Effector memory CD4-positive, alpha-beta T cell (primary cell): ENCODE measurements around the gene ELK1.
"Not testable (repeated sequence)": the region's sequence is repeated elsewhere in the genome, so short reads cannot be mapped to it uniquely, and the experiment has no call there.

Experiments used
- DNase-seq, 3 donors: peaks; one replicate each; pipeline ENCODE4 v3.0.0-alpha.2; 2020
- H3K27ac ChIP-seq: 2 replicates; pipeline ENCODE4 v1.7.0; 2013; ENCODE audit warnings: mild to moderate bottlenecking, low read length, moderate library complexity; ENCODE audit not compliant: insufficient read depth, poor library complexity, severe bottlenecking
- H3K27me3 ChIP-seq: replicated peaks from 2 replicates; pipeline ENCODE4 v1.7.0; 2013; ENCODE audit warnings: mild to moderate bottlenecking, low read length; ENCODE audit not compliant: insufficient read depth, control insufficient read depth, poor library complexity, severe bottlenecking
- H3K36me3 ChIP-seq: 2 replicates; pipeline ENCODE4 v1.7.0; 2013; ENCODE audit warnings: mild to moderate bottlenecking, low read length, moderate library complexity; ENCODE audit not compliant: control insufficient read depth, insufficient read depth
- H3K4me1 ChIP-seq: 2 replicates; pipeline ENCODE4 v1.7.0; 2013; ENCODE audit warnings: low read length, mild to moderate bottlenecking; ENCODE audit not compliant: control insufficient read depth, insufficient read depth, poor library complexity, severe bottlenecking
- H3K4me3 ChIP-seq: 2 replicates; pipeline ENCODE4 v1.7.0; 2013; ENCODE audit warnings: low read length, low read depth, mild to moderate bottlenecking; ENCODE audit not compliant: insufficient read depth, poor library complexity, severe bottlenecking
- H3K9me3 ChIP-seq: 2 replicates; pipeline ENCODE4 v1.7.0; 2013; ENCODE audit warnings: mild to moderate bottlenecking, low read length, moderate library complexity; ENCODE audit not compliant: control insufficient read depth

ELK1 gene

GRCh38 chrX:47614618-47615017 lies 35.7 kb downstream of the ELK1 start:
- Histone ChIP-seq H3K36me3 (no peaks in the 10 kb centered on the region), H3K27ac (no peak overlapping the region), H3K4me3 (no peak overlapping the region), H3K4me1 (no peaks in the 10 kb centered on the region), H3K27me3 (no peaks in the 10 kb centered on the region), H3K9me3 (no peaks in the 10 kb centered on the region)
- no peak for DNase-seq

- Histone ChIP-seq H3K4me3 (no peak overlapping the region), H3K27ac (no peak overlapping the region), H3K36me3 (no peaks in the 10 kb centered on the region), H3K9me3 (no peaks in the 10 kb centered on the region), H3K4me1 (no peaks in the 10 kb centered on the region), H3K27me3 (no peaks in the 10 kb centered on the region)
- no peak for DNase-seq
These were observed 37.3 kb downstream of the ELK1 start for GRCh38 chrX:47613082-47613481.

GRCh38 chrX:47612418-47612817 lies 37.9 kb downstream of the ELK1 start:
- no peak overlapping the region for H3K27ac ChIP-seq
- no peaks in the 10 kb centered on the region for H3K27me3 ChIP-seq
- no peaks in the 10 kb centered on the region for H3K9me3 ChIP-seq
- no peak overlapping the region for H3K4me3 ChIP-seq
- DNase-seq = no peak
- H3K36me3 ChIP-seq = no peaks in the 10 kb centered on the region
- no peaks in the 10 kb centered on the region for H3K4me1 ChIP-seq

GRCh38 chrX:47611926-47612325 lies 38.4 kb downstream of the ELK1 start:
- H3K36me3 ChIP-seq = no peaks in the 10 kb centered on the region
- no peak overlapping the region for H3K27ac ChIP-seq
- no peaks in the 10 kb centered on the region for H3K27me3 ChIP-seq
- H3K4me3 ChIP-seq = no peak overlapping the region
- DNase-seq = no peak
- H3K4me1 ChIP-seq = no peaks in the 10 kb centered on the region
- no peaks in the 10 kb centered on the region for H3K9me3 ChIP-seq

- Histone ChIP-seq H3K9me3 (no peaks in the 10 kb centered on the region), H3K4me1 (no peaks in the 10 kb centered on the region), H3K36me3 (no peaks in the 10 kb centered on the region), H3K27ac (no peak overlapping the region), H3K27me3 (no peaks in the 10 kb centered on the region), H3K4me3 (no peak overlapping the region)
- DNase-seq = no peak
These were observed 38.9 kb downstream of the ELK1 start for GRCh38 chrX:47611489-47611888.

- H3K4me3 ChIP-seq = no peak overlapping the region
- H3K9me3 ChIP-seq = no peaks in the 10 kb centered on the region
- H3K27me3 ChIP-seq = no peaks in the 10 kb centered on the region
- H3K36me3 ChIP-seq = no peaks in the 10 kb centered on the region
- H3K27ac ChIP-seq = no peak overlapping the region
- H3K4me1 ChIP-seq = no peaks in the 10 kb centered on the region
- no peak for DNase-seq
These were observed 39.9 kb downstream of the ELK1 start for GRCh38 chrX:47610511-47610910.

- Histone ChIP-seq H3K4me3 (no peak overlapping the region), H3K27ac (no peak overlapping the region), H3K36me3 (no peaks in the 10 kb centered on the region), H3K9me3 (no peaks in the 10 kb centered on the region), H3K27me3 (no peaks in the 10 kb centered on the region), H3K4me1 (no peaks in the 10 kb centered on the region)
- DNase-seq = no peak
These were observed 42.1 kb downstream of the ELK1 start for GRCh38 chrX:47608130-47608810.

GRCh38 chrX:47607091-47607490 lies 43.3 kb downstream of the ELK1 start:
- Histone ChIP-seq H3K36me3 (no peaks in the 10 kb centered on the region), H3K4me3 (no peak overlapping the region), H3K27ac (no peak overlapping the region), H3K4me1 (no peaks in the 10 kb centered on the region), H3K9me3 (no peaks in the 10 kb centered on the region), H3K27me3 (no peaks in the 10 kb centered on the region)
- DNase-seq = no peak

- no peak overlapping the region for H3K4me3 ChIP-seq
- H3K27me3 ChIP-seq = no peaks in the 10 kb centered on the region
- no peak for DNase-seq
- no peaks in the 10 kb centered on the region for H3K9me3 ChIP-seq
- no peaks in the 10 kb centered on the region for H3K36me3 ChIP-seq
- no peak overlapping the region for H3K27ac ChIP-seq
- no peaks in the 10 kb centered on the region for H3K4me1 ChIP-seq
These were observed 45.3 kb downstream of the ELK1 start for GRCh38 chrX:47605024-47605423.

- not testable (repeated sequence) for H3K27me3 ChIP-seq, DNase-seq, H3K9me3 ChIP-seq, H3K27ac ChIP-seq, H3K4me3 ChIP-seq, H3K4me1 ChIP-seq, H3K36me3 ChIP-seq
These were observed 47.2 kb downstream of the ELK1 start for GRCh38 chrX:47603125-47603524.
